Measurements from ENCODE around the gene SLC25A38. TPM values are rescaled to one million over a fixed set of nuclear protein-coding genes. Genes with fewer than 3 reads are reported as not detected.
"Not testable (repeated sequence)": the region's sequence is repeated elsewhere in the genome, so short reads cannot be mapped to it uniquely, and the experiment has no call there.

SLC25A38 gene
- total RNA-seq, 2 experiments from 2014 or later, result 43.2 to 44.7 TPM

- Histone ChIP-seq H3K36me3 (ENCODE audit: insufficient read depth, low read length) (peaks cover 67% of the 10 kb centered on the region), H3K4me3 (ENCODE audit: low read length) (no peak overlapping the region), H3K27ac (ENCODE audit: low read depth in 1 of 2, low read length in 2 of 2) (no peak overlapping the region), H3K27me3 (ENCODE audit: control insufficient read depth in 1 of 2, insufficient read depth in 2 of 2, low read length in 2 of 2) (no peaks in the 10 kb centered on the region), H3K9me3 (ENCODE audit: control insufficient read depth in 1 of 2, insufficient read depth in 1 of 2, low read length in 2 of 2) (no peaks in the 10 kb centered on the region), H3K4me1 (ENCODE audit: insufficient read depth, low read length) (peaks cover 28% of the 10 kb centered on the region)
- ATAC-seq (ENCODE audit: poor library complexity) (no peak), DNase-seq (no peak)
- Mint-ChIP-seq H3K27me3 (no peaks in the 10 kb centered on the region), H3K27ac (peak overlapping the region; percentile 19), H3K9me3 (no peaks in the 10 kb centered on the region), H3K36me3 (ENCODE audit: low read depth) (peaks cover 73% of the 10 kb centered on the region), H3K4me1 (ENCODE audit: low read depth) (peaks cover 36% of the 10 kb centered on the region), H3K4me3 (no peak overlapping the region)
- no peak for TF ChIP-seq CTCF (IDR thresholded peaks at IDR 0.05)
- intact Hi-C loops (cut with DNase I, micrococcal nuclease), result no loop called here
- ChIA-PET POLR2A (no interaction called here), CTCF (interaction anchor here (1.2 kb wide), 1 partner anchor 35 kb away, joined by 3 read pairs; no protein-coding TSS in a partner anchor)
These were observed 29.6 kb downstream of the SLC25A38 start for GRCh38 chr3:39412668-39413260.

GRCh38 chr3:39413691-39414420 is 30.7 kb downstream of the SLC25A38 start:
- no peak for TF ChIP-seq CTCF (IDR thresholded peaks at IDR 0.05)
- ATAC-seq (ENCODE audit: poor library complexity), result peak; percentile 11
- Mint-ChIP-seq H3K36me3 (ENCODE audit: low read depth) (peaks cover 62% of the 10 kb centered on the region), H3K27me3 (no peaks in the 10 kb centered on the region), H3K27ac (peak overlapping the region; percentile 19), H3K9me3 (no peaks in the 10 kb centered on the region), H3K4me3 (no peak overlapping the region), H3K4me1 (ENCODE audit: low read depth) (peaks cover 30% of the 10 kb centered on the region)
- peaks cover 17% of the 10 kb centered on the region for H3K4me1 ChIP-seq (ENCODE audit: insufficient read depth, low read length)
- no peak overlapping the region for H3K4me3 ChIP-seq (ENCODE audit: low read length)
- ChIA-PET POLR2A (no interaction called here), CTCF (no interaction called here)
- H3K9me3 ChIP-seq (ENCODE audit: control insufficient read depth in 1 of 2, insufficient read depth in 1 of 2, low read length in 2 of 2), result no peaks in the 10 kb centered on the region
- H3K27ac ChIP-seq (ENCODE audit: low read depth in 1 of 2, low read length in 2 of 2), result no peak overlapping the region
- H3K27me3 ChIP-seq (ENCODE audit: control insufficient read depth in 1 of 2, insufficient read depth in 2 of 2, low read length in 2 of 2), result no peaks in the 10 kb centered on the region
- H3K36me3 ChIP-seq (ENCODE audit: insufficient read depth, low read length), result peaks cover 56% of the 10 kb centered on the region
- DNase-seq, result no peak
- intact Hi-C loops (cut with DNase I, micrococcal nuclease), result no loop called here

GRCh38 chr3:39414421-39414907 is 31.3 kb downstream of the SLC25A38 start:
- H3K27ac Mint-ChIP-seq, result peak overlapping the region; percentile 19
- TF ChIP-seq CTCF (IDR thresholded peaks at IDR 0.05), result no peak
- ChIA-PET POLR2A (interaction anchor here (2.7 kb wide), 1 partner anchor 8 kb away, joined by 23 read pairs; the partner anchor contains the start of gene RPSA), CTCF (no interaction called here)
- Histone ChIP-seq H3K27ac (ENCODE audit: low read depth in 1 of 2, low read length in 2 of 2) (peak overlapping the region; percentile 3 to 9), H3K36me3 (ENCODE audit: insufficient read depth, low read length) (peaks cover 51% of the 10 kb centered on the region), H3K9me3 (ENCODE audit: control insufficient read depth in 1 of 2, insufficient read depth in 1 of 2, low read length in 2 of 2) (no peaks in the 10 kb centered on the region), H3K27me3 (ENCODE audit: control insufficient read depth in 1 of 2, insufficient read depth in 2 of 2, low read length in 2 of 2) (no peaks in the 10 kb centered on the region), H3K4me1 (ENCODE audit: insufficient read depth, low read length) (peaks cover 11% of the 10 kb centered on the region), H3K4me3 (ENCODE audit: low read length) (no peak overlapping the region)
- intact Hi-C loops (cut with DNase I, micrococcal nuclease), result no loop called here
- DNase-seq, result no peak
- peak; percentile 32 for ATAC-seq (ENCODE audit: poor library complexity)
- peaks cover 56% of the 10 kb centered on the region for H3K36me3 Mint-ChIP-seq (ENCODE audit: low read depth)
- H3K27me3 Mint-ChIP-seq, result peaks cover 4% of the 10 kb centered on the region
- H3K9me3 Mint-ChIP-seq, result no peaks in the 10 kb centered on the region
- H3K4me3 Mint-ChIP-seq, result no peak overlapping the region
- peaks cover 24% of the 10 kb centered on the region for H3K4me1 Mint-ChIP-seq (ENCODE audit: low read depth)

- intact Hi-C loops (cut with DNase I, micrococcal nuclease), result loop anchor here in 1 of 2 experiments (5.0 kb wide), 1 partner anchor 33 kb away; the partner anchor contains the start of gene SLC25A38
- POLR2A ChIA-PET, result interaction anchor here (0.9 to 2.7 kb wide), 3 partner anchors 9 to 1458 kb away, joined by 3 to 23 read pairs (median 3); partner anchors contain the start of gene RPSA
- Mint-ChIP-seq H3K4me1 (ENCODE audit: low read depth) (peaks cover 18% of the 10 kb centered on the region), H3K36me3 (ENCODE audit: low read depth) (peaks cover 48% of the 10 kb centered on the region)
- H3K9me3 ChIP-seq (ENCODE audit: control insufficient read depth in 1 of 2, insufficient read depth in 1 of 2, low read length in 2 of 2); H3K27me3 ChIP-seq (ENCODE audit: control insufficient read depth in 1 of 2, insufficient read depth in 2 of 2, low read length in 2 of 2); H3K4me3 ChIP-seq (ENCODE audit: low read length); CTCF ChIA-PET; H3K27ac Mint-ChIP-seq; DNase-seq; ATAC-seq (ENCODE audit: poor library complexity); H3K9me3 Mint-ChIP-seq; H3K27me3 Mint-ChIP-seq; H3K4me3 Mint-ChIP-seq; H3K4me1 ChIP-seq (ENCODE audit: insufficient read depth, low read length): not testable (repeated sequence)
- Histone ChIP-seq H3K36me3 (ENCODE audit: insufficient read depth, low read length) (peaks cover 43% of the 10 kb centered on the region), H3K27ac (ENCODE audit: low read depth in 1 of 2, low read length in 2 of 2) (peak overlapping the region in 1 of 2 donors; percentile 9)
These were observed 32.1 kb downstream of the SLC25A38 start for GRCh38 chr3:39415302-39415701.

Data from CD4-positive, alpha-beta T cell (primary cell).